Sigmoid colon (tissue), 7 donors: ENCODE measurements around the gene SLC25A33. TPM values are rescaled to one million over a fixed set of nuclear protein-coding genes. Genes with fewer than 3 reads are reported as not detected.

Experiments used
- DNase-seq: peaks from one replicate; pipeline ENCODE4 v3.0.0-alpha.2; 2019
- H3K27ac ChIP-seq, 4 donors: fragments of 200-600 bp; sonication (generic); one replicate each; pipeline ENCODE4 v1.5.1; 2016 to 2019; ENCODE audit warnings: mild to moderate bottlenecking in 1 of 4
- H3K27me3 ChIP-seq, 3 donors: fragments of 200-600 bp; sonication (generic); one replicate each; pipeline ENCODE4 v1.5.1; 2019; ENCODE audit warnings: mild to moderate bottlenecking in 1 of 3
- H3K36me3 ChIP-seq, 4 donors: fragments of 200-600 bp; sonication (generic); one replicate each; pipeline ENCODE4 v1.5.1; 2016 to 2019
- H3K4me1 ChIP-seq, 4 donors: fragments of 200-600 bp; sonication (generic); one replicate each; pipeline ENCODE4 v1.5.1; 2017 to 2019
- H3K4me3 ChIP-seq, 4 donors: fragments of 200-600 bp; sonication (generic); one replicate each; pipeline ENCODE4 v1.5.1; 2017 to 2019; ENCODE audit warnings: mild to moderate bottlenecking in 2 of 4, moderate library complexity in 1 of 4
- H3K9me3 ChIP-seq, 4 donors: fragments of 200-600 bp in 3 of 4; sonication (generic) in 3 of 4; one replicate each; pipeline versions ENCODE4 v1.5.1 to v1.6.1; 2013 to 2019
- EP300 ChIP-seq, 4 donors: sonication (generic); formaldehyde crosslinking; IDR thresholded peaks; one replicate each; pipeline ENCODE4 v1.6.1; 2017; ENCODE audit warnings: antibody characterized with exemption in 4 of 4
- POLR2A ChIP-seq, 2 donors: fragments of 450-650 bp; IDR thresholded peaks; one replicate each; pipeline ENCODE4 v1.6.1; 2016; ENCODE audit warnings: antibody characterized with exemption in 2 of 2, mild to moderate bottlenecking in 2 of 2, moderate library complexity in 2 of 2
- POLR2AphosphoS5 ChIP-seq, 4 donors: sonication (generic); formaldehyde crosslinking; IDR thresholded peaks; one replicate each; pipeline ENCODE4 v1.6.1; 2017; ENCODE audit warnings: antibody characterized with exemption in 4 of 4
- WGBS, 2 donors: extraction: QIAGEN DNeasy Blood & Tissue Kit; methylation state at CpG; one replicate each; pipeline ENCODE4 v1.1.7; 2013; 5-methylcytosine and 5-hydroxymethylcytosine counted together
- intact Hi-C: fragments of 100-400 bp; cut with DNase I; formaldehyde crosslinking; loops from one replicate; pipeline ENCODE4 v1.15.1; 2023
- polyA plus RNA-seq, 3 donors: library from polyadenylated mRNA; stranded (reverse); fragments of 200-250 nt; gene quantifications; one replicate each; pipeline ENCODE4 v1.2.3, GENCODE V29; 2013
- total RNA-seq, 4 donors: library from RNA; depleted of rRNA; stranded (reverse); fragments of >200 nt; gene quantifications; one replicate each; pipeline ENCODE4 v1.1.0, GENCODE V29; 2016
- TF ChIP-seq, protein P1 (sequence below), 4 experiments: fragments of 450-650 bp in 3 of 4; fragments of 200-600 bp in 1 of 4; IDR thresholded peaks; one replicate each; pipeline ENCODE4 v1.5.1; 2016 to 2019; ENCODE audit warnings: antibody characterized with exemption in 4 of 4, mild to moderate bottlenecking in 3 of 4, moderate library complexity in 2 of 4
- donor health status: healthy with polysubstance abuse.
- donor health status: Bipolar disorder and iron deficiency.
- donor health status: healthy.

The SLC25A33 gene
- total and polyA plus RNA-seq, 7 donors, result 3.9 to 16.6 (median 6.7) TPM

DNA sequence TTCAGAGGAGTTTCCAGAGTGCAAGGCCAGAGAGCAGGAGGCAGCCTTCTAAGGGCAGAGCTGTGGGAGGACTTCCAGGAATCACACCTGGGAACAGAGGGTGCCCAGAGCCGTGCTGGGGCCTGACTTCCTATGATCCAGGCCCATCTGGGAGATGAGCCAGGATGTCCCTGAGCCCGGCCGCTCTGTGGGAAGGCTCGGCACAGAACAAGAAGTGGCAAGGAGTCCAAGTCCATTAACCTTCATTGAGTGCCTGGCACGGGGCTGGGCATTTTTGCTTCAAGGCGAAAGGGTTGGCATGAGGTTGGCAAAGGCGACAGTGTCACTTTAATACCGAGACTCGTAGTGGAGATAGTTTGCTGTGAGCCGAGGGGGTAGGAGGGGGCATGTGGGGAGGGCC lies 67.7 kb downstream of the SLC25A33 start:
- Histone ChIP-seq H3K27me3 (no peaks in the 10 kb centered on the region), H3K4me3 (no peak overlapping the region), H3K27ac (no peak overlapping the region), H3K9me3 (no peaks in the 10 kb centered on the region), H3K4me1 (no peaks in the 10 kb centered on the region), H3K36me3 (peaks cover 6 to 80% (median 20%) of the 10 kb centered on the region in 4 donors)
- no peak for DNase-seq
- TF ChIP-seq, protein P1, sequence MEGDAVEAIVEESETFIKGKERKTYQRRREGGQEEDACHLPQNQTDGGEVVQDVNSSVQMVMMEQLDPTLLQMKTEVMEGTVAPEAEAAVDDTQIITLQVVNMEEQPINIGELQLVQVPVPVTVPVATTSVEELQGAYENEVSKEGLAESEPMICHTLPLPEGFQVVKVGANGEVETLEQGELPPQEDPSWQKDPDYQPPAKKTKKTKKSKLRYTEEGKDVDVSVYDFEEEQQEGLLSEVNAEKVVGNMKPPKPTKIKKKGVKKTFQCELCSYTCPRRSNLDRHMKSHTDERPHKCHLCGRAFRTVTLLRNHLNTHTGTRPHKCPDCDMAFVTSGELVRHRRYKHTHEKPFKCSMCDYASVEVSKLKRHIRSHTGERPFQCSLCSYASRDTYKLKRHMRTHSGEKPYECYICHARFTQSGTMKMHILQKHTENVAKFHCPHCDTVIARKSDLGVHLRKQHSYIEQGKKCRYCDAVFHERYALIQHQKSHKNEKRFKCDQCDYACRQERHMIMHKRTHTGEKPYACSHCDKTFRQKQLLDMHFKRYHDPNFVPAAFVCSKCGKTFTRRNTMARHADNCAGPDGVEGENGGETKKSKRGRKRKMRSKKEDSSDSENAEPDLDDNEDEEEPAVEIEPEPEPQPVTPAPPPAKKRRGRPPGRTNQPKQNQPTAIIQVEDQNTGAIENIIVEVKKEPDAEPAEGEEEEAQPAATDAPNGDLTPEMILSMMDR (IDR thresholded peaks at IDR 0.05), result no peak
- TF ChIP-seq POLR2AphosphoS5 (IDR thresholded peaks at IDR 0.05), result no peak
- TF ChIP-seq EP300 (IDR thresholded peaks at IDR 0.05), result no peak
- no peak for TF ChIP-seq POLR2A (IDR thresholded peaks at IDR 0.05)
- WGBS, 2 donors, result 83 to 89% methylated on average over 10 of the region's 10 CpGs
- intact Hi-C loops, result no loop called here

DNA sequence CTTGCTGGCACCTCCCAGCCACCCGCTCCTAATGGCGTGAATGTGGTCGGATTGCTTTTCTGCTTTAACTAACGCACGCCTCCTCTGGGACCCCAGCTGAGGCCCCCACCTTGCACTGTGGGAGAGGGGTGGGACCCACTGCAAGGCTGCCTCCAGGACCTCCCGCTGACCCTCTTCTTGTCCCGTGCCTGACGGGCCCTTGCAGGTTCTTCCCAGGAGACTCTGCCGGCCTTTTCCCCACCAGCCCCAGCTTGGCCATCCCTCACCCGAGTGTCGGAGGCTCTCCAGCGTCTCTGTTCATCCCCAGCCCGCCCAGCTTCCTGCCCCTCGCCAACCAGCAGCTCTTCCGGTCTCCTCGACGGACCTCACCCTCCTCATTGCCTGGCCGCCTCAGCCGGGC lies 68.1 kb downstream of the SLC25A33 start:
- no peak overlapping the region for H3K4me3 ChIP-seq

DNA sequence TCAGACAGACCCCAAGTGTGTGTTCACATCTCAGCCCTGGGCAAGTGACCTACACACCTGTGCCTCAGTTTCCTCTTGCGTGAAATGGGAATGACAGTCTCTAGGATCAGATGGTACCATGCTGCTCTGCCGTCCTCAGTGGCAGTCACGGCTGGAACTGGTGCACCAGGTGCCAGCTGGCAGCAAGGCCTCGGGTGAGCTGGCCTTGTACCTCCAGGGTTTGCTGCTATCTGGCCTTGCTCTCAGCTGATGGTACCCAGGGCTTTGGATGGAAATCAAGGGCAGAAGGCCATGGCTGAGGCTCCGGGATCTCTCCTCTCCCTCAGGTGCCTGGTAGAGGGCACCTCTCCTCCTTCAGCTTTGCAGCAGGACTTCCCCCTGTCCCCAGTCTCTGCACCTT lies 70.7 kb downstream of the SLC25A33 start:
- Histone ChIP-seq H3K9me3 (no peaks in the 10 kb centered on the region), H3K27ac (no peak overlapping the region), H3K4me1 (no peaks in the 10 kb centered on the region), H3K4me3 (no peak overlapping the region), H3K27me3 (no peaks in the 10 kb centered on the region), H3K36me3 (peaks cover 9 to 72% (median 17%) of the 10 kb centered on the region in 4 donors)
- no peak for DNase-seq
- intact Hi-C loops, result no loop called here
- no peak for TF ChIP-seq POLR2A (IDR thresholded peaks at IDR 0.05)
- no peak for TF ChIP-seq POLR2AphosphoS5 (IDR thresholded peaks at IDR 0.05)
- no peak for TF ChIP-seq EP300 (IDR thresholded peaks at IDR 0.05)
- TF ChIP-seq, protein P1 (IDR thresholded peaks at IDR 0.05), result no peak
- WGBS, 2 donors, result 93 to 94% methylated on average over 5 of the region's 5 CpGs

More for the DNA sequence above, 68.1 kb downstream of the SLC25A33 start:
- intact Hi-C loops, result no loop called here
- no peak for DNase-seq
- H3K27ac ChIP-seq, result no peak overlapping the region
- WGBS, 2 donors, result 92 to 95% methylated on average over 19 of the region's 19 CpGs
- no peak for TF ChIP-seq POLR2AphosphoS5 (IDR thresholded peaks at IDR 0.05)
- TF ChIP-seq, protein P1 (IDR thresholded peaks at IDR 0.05), result no peak
- TF ChIP-seq EP300 (IDR thresholded peaks at IDR 0.05), result no peak
- TF ChIP-seq POLR2A (IDR thresholded peaks at IDR 0.05), result no peak
- H3K27me3 ChIP-seq, result no peaks in the 10 kb centered on the region
- H3K9me3 ChIP-seq, result no peaks in the 10 kb centered on the region
- no peaks in the 10 kb centered on the region for H3K4me1 ChIP-seq
- H3K36me3 ChIP-seq, result peaks cover 6 to 80% (median 18%) of the 10 kb centered on the region in 4 donors

DNA sequence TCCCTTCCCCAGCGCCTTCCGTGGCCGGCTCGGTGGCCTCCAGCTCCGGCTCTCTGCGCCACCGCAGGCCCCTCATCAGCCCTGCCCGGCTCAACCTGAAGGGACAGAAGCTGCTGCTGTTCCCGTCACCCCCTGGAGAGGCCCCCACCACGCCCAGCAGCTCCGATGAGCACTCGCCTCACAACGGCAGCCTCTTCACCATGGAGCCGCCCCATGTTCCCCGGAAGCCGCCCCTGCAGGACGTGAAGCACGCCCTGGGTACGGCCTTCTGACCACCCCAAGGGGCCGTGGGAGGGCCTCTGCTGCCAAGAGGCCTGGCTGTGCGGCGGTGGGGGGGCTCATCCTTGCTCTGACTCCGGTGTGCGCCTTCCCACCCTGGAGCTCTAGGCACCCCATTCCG lies 71.3 kb downstream of the SLC25A33 start:
- no peak for DNase-seq
- H3K27ac ChIP-seq, result no peak overlapping the region
- TF ChIP-seq, protein P1 (IDR thresholded peaks at IDR 0.05), result no peak
- TF ChIP-seq POLR2AphosphoS5 (IDR thresholded peaks at IDR 0.05) (no peak), EP300 (IDR thresholded peaks at IDR 0.05) (no peak), POLR2A (IDR thresholded peaks at IDR 0.05) (no peak)
- intact Hi-C loops, result no loop called here
- WGBS, 2 donors, result 91 to 92% methylated on average over 25 of the region's 25 CpGs
- no peaks in the 10 kb centered on the region for H3K27me3 ChIP-seq
- H3K9me3 ChIP-seq, result no peaks in the 10 kb centered on the region
- H3K4me1 ChIP-seq, result no peaks in the 10 kb centered on the region
- H3K4me3 ChIP-seq, result no peak overlapping the region
- peaks cover 9 to 71% (median 17%) of the 10 kb centered on the region in 4 donors for H3K36me3 ChIP-seq

DNA sequence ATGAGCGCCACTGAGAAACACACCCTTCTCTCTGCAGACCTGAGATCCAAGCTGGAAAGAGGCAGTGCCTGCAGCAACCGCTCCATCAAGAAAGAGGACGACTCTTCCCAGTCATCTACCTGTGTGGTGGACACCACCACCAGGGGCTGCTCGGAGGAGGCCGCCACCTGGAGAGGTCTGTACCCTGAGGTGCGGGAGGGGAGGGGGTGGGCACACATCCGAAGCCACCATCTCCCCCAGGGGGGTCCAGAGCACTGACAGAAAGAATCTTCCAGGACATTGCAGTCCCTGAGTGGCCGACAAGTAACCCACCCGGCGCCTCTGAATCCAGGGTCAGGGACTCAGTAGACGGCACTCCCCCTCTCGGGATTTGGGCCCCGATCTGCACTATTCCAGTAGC lies 72.5 kb downstream of the SLC25A33 start:
- intact Hi-C loops, result no loop called here
- WGBS, 2 donors, result 88 to 91% methylated on average over 13 of the region's 13 CpGs
- Histone ChIP-seq H3K27ac (no peak overlapping the region), H3K27me3 (no peaks in the 10 kb centered on the region), H3K9me3 (no peaks in the 10 kb centered on the region), H3K4me1 (no peaks in the 10 kb centered on the region), H3K36me3 (peaks cover 9 to 66% (median 17%) of the 10 kb centered on the region in 4 donors), H3K4me3 (no peak overlapping the region)
- DNase-seq, result no peak
- TF ChIP-seq EP300 (IDR thresholded peaks at IDR 0.05) (no peak), POLR2A (IDR thresholded peaks at IDR 0.05) (no peak), POLR2AphosphoS5 (IDR thresholded peaks at IDR 0.05) (no peak)
- TF ChIP-seq, protein P1 (IDR thresholded peaks at IDR 0.05), result no peak
